ENCODE results near the gene PLCL1.

Gene PLCL1

GRCh38 chr2:198053148-198053547 is 248.8 kb downstream of the PLCL1 start:
- no peak overlapping the region for H3K27ac ChIP-seq (replicated peaks)
- no peaks in the 10 kb centered on the region for H3K27me3 ChIP-seq (ENCODE audit: insufficient read depth, poor library complexity, severe bottlenecking)
- DNase-seq (ENCODE audit: low read depth in 1 of 2, low spot score in 1 of 2) = no peak
- TF ChIP-seq POLR2AphosphoS5 (IDR thresholded peaks at IDR 0.05; ENCODE audit: low read depth) (no peak), SPI1 (IDR thresholded peaks at IDR 0.05; ENCODE audit: borderline replicate concordance, low read depth) (no peak), GABPA (IDR thresholded peaks at IDR 0.05; ENCODE audit: low read depth) (no peak), CTCF (IDR thresholded peaks at IDR 0.05; ENCODE audit: insufficient read depth, low read length) (no peak), REST (IDR thresholded peaks at IDR 0.05; ENCODE audit: insufficient replicate concordance, low read depth) (no peak)
- H3K4me3 ChIP-seq (replicated peaks; ENCODE audit: insufficient read depth, low read length) = no peak overlapping the region

GRCh38 chr2:198053776-198054175 is 249.4 kb downstream of the PLCL1 start:
- Histone ChIP-seq H3K4me3 (replicated peaks; ENCODE audit: insufficient read depth, low read length) (no peak overlapping the region), H3K27me3 (ENCODE audit: insufficient read depth, poor library complexity, severe bottlenecking) (no peaks in the 10 kb centered on the region), H3K27ac (replicated peaks) (no peak overlapping the region)
- no peak for DNase-seq (ENCODE audit: low read depth in 1 of 2, low spot score in 1 of 2)
- TF ChIP-seq CTCF (IDR thresholded peaks at IDR 0.05; ENCODE audit: insufficient read depth, low read length) (no peak), REST (IDR thresholded peaks at IDR 0.05; ENCODE audit: insufficient replicate concordance, low read depth) (no peak), POLR2AphosphoS5 (IDR thresholded peaks at IDR 0.05; ENCODE audit: low read depth) (no peak)

- TF ChIP-seq CTCF (IDR thresholded peaks at IDR 0.05; ENCODE audit: insufficient read depth, low read length) (peak; percentile 37), REST (IDR thresholded peaks at IDR 0.05; ENCODE audit: insufficient replicate concordance, low read depth) (no peak)
- no peaks in the 10 kb centered on the region for H3K27me3 ChIP-seq (ENCODE audit: insufficient read depth, poor library complexity, severe bottlenecking)
- no peak overlapping the region for H3K27ac ChIP-seq (replicated peaks)
- DNase-seq (ENCODE audit: low read depth in 1 of 2, low spot score in 1 of 2) = peak in 1 of 2 experiments; percentile 11
- H3K4me3 ChIP-seq (replicated peaks; ENCODE audit: insufficient read depth, low read length) = no peak overlapping the region
Observed at GRCh38 chr2:198054299-198054698, 249.9 kb downstream of the PLCL1 start.

Measured in HL-60 (cell line).